GM18909 (cell line): ENCODE results near the gene TSPAN2.
A peak's percentile ranks its signal among the peaks of the same experiment; 100 is the strongest.

ENCODE experiments used
- ATAC-seq: cut with Tn5 transposase; IDR thresholded peaks from one replicate; pipeline ENCODE4 v1.9.1; 2021; ENCODE audit warnings: mild to moderate bottlenecking; ENCODE audit not compliant: unreplicated experiment, poor library complexity

Gene TSPAN2

GRCh38 chr1:115115521-115116161 is 26.3 kb upstream of the TSPAN2 start:
- ATAC-seq: no peak

- ATAC-seq: no peak
These were observed 25.0 kb upstream of the TSPAN2 start for GRCh38 chr1:115114308-115114707.

DNA sequence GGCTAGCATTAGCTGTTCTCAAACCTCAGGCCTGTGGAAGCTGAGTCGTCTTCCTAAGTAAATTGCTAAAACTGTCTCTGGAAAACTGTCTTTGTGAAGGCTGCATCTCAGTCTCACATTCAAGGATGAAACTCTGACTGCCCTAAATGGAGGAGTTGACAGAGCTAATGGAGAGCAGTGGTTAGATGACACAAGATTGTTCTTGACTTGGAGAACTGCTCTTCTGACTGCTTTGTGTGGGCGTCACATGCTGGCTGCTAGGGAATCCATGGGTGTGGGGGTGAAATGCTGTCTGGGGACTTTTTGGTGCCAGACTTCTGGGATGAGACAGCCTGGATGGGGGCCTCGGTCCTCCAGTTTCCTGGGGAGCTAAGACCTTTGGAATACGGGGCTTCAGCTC is 24.5 kb upstream of the TSPAN2 start:
- ATAC-seq: no peak

- no peak for ATAC-seq
These were observed 23.4 kb upstream of the TSPAN2 start for GRCh38 chr1:115112496-115113375.

GRCh38 chr1:115107516-115108260 is 18.4 kb upstream of the TSPAN2 start:
- no peak for ATAC-seq

- ATAC-seq: no peak
These were observed 16.5 kb upstream of the TSPAN2 start for GRCh38 chr1:115105831-115106230.

DNA sequence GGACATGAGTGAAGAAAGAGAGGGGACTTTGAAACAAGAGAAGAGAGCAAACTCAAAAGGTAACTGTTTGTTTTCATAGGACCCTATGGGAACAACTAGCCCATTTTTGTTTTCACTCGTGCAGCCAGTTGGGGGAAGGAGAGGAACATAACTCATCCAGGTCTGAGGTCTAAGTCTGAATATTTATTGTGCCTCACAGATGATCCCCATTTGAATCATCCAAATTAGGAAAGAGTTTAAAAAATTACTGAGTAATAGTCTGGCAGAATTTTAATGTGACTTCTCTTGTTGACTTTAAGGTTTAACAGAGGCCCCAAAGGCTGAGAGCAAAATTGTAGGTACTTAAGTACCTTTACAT is 10.4 kb upstream of the TSPAN2 start:
- no peak for ATAC-seq

DNA sequence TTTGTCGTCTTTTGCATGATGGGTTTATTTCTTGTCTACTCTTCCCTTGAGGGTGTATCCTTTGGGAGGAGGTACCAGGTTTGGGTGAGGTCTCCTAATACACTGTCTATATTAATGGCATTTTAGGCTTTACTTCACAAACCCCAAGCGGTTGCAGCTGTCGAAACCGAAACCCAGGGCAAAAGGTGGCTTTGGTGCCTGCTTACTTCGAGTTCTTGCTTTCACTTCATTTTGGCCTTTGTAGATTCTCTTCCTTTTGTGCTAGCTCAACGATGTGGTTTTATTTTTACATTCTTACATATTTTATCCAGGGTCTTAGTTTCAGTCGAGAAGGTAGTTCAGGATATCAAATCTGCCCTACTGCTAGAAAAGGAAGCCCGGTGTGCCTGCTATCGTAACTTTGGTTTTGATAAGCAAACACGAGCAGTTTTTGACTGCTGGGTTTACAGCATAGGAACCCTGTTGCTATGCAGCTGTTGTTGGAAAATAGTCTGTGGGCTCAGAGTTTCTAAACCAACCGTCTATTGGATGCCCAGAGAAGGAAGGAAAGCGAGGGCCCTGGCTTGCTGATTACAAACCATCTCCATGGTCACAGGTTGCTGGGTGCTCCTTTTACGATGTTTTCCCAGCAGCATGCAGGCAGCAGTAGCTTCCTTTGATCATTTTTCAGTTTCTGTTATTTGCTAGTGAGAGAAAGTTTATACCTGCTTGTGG is 9.8 kb upstream of the TSPAN2 start:
- ATAC-seq: peak; percentile 95

GRCh38 chr1:115092175-115092574 is 2.9 kb upstream of the TSPAN2 start:
- no peak for ATAC-seq

DNA sequence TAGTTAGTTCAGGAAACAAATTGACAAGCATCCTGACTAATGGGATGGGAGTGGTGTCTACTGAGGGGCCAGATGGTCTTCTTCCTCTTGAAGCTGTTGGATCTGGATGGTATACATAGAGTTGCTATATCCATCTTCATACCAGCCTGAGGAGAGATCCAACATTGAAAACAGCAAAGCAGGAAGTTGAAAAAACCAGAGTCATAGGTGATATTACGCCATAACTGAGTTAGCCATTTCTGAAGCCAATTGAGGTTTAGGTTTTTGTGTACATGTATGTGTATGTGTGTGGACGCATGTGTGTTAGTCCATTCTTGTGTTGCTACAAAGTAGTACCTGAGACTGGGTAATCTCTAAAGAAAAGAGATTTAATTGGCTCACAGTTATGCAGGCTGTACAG is 2.3 kb upstream of the TSPAN2 start:
- ATAC-seq: no peak

GRCh38 chr1:115090956-115091355 is 1.7 kb upstream of the TSPAN2 start:
- ATAC-seq: no peak

DNA sequence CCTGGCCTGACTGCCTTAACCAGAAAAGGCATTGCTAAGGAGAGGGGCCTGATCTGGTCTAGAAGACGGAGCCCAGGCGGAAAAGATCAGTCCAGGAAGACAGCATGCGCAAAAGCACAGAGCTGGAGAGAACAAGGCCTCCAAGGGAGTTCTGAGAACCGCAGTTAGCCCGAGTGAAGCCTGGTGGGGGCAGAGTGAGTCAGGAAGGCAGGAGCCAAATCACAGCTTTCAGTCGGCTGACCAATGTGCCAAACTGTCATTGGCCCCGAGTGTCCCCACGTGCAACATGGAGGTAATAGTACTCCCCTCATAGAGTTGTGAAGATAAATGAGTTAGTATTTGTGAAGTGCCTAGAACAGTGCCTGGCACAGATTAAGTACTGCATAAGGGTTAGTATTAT is 1.2 kb upstream of the TSPAN2 start:
- no peak for ATAC-seq

DNA sequence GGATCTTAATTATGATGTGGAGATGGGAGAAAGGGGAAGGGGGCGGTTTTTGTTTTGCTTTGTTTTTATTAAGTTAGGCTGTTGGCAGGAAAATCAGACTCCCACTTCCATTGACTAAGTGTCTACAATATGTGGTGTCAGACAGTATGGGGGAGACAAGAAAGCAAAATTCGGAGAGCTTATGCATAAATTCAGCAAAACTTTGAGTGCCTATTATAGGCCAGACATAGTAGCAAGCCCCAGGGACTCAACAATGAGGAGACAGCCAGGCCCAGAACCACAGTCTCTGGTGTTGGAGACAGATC is 835 bp upstream of the TSPAN2 start:
- no peak for ATAC-seq

DNA sequence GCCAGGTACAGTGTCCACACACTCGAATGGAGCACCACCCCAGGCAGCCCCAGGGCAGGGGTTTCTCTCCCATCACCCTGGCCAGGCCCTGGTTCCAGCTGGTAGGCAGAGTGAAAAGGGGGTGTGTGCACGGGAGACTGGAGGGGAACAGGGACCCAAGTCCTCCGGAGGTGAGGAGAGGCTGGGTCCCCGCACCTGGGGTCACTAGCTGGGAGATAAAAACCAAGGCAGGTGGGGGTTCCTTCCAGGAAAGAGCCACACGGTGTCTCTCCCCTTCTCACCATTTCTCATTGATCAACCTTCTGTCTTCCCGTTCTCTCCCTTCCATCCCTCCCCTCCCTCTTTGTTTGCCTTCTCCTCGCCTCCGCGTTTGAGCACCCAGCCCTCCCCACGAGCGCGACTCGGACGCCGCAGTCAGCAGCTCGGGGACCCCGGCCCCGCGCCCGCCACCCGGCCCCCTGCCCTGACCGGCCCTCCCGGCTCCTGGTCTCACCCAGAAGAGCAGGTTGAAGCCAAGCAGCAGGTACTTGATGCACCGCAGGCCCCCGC is 358 bp downstream of the TSPAN2 start:
- ATAC-seq: no peak

GRCh38 chr1:115088115-115088778 is 1.1 kb downstream of the TSPAN2 start:
- no peak for ATAC-seq

- no peak for ATAC-seq
These were observed 3.0 kb downstream of the TSPAN2 start for GRCh38 chr1:115086176-115086830.

- ATAC-seq: no peak
These were observed 4.3 kb downstream of the TSPAN2 start for GRCh38 chr1:115084902-115085511.

- ATAC-seq: no peak
These were observed 6.4 kb downstream of the TSPAN2 start for GRCh38 chr1:115082949-115083348.

GRCh38 chr1:115078708-115079107 is 10.6 kb downstream of the TSPAN2 start:
- ATAC-seq: no peak
